VCaP (cell line): ENCODE data around the gene MTARC1.

ENCODE experiments used
- H3K27ac ChIP-seq: fragments of 450-650 bp; 2 replicates; pipeline ENCODE4 v1.5.1; 2017
- CTCF ChIP-seq: fragments of 450-650 bp; conservative IDR thresholded peaks from 2 replicates; pipeline ENCODE4 v1.5.1; 2017; ENCODE audit warnings: mild to moderate bottlenecking, moderate library complexity

MTARC1 gene

GRCh38 chr1:220772846-220773245 lies 13.9 kb upstream of the MTARC1 start:
- no peak overlapping the region for H3K27ac ChIP-seq
- TF ChIP-seq CTCF = no peak

GRCh38 chr1:220775240-220775853 lies 11.4 kb upstream of the MTARC1 start:
- peak; percentile 89 for TF ChIP-seq CTCF
- H3K27ac ChIP-seq = no peak overlapping the region

- no peak for TF ChIP-seq CTCF
- H3K27ac ChIP-seq = no peak overlapping the region
Observed at GRCh38 chr1:220776254-220776653, 10.5 kb upstream of the MTARC1 start.

- TF ChIP-seq CTCF = peak; percentile 90
- no peak overlapping the region for H3K27ac ChIP-seq
Observed at GRCh38 chr1:220776720-220777326, 9.9 kb upstream of the MTARC1 start.

GRCh38 chr1:220783453-220783852 lies 3.3 kb upstream of the MTARC1 start:
- H3K27ac ChIP-seq = peak overlapping the region; percentile 99
- no peak for TF ChIP-seq CTCF

- no peak for TF ChIP-seq CTCF
- H3K27ac ChIP-seq = peak overlapping the region; percentile 99
Observed at GRCh38 chr1:220784751-220785150, 2.0 kb upstream of the MTARC1 start.

- no peak for TF ChIP-seq CTCF
- H3K27ac ChIP-seq = peak overlapping the region; percentile 99
Observed at GRCh38 chr1:220785166-220786056, 1.3 kb upstream of the MTARC1 start.
